SK-N-MC (cell line): Measurements from ENCODE around the gene ADCY2.
A peak's percentile ranks its signal among the peaks of the same experiment; 100 is the strongest.

Experiments
- DNase-seq: peaks from one replicate; pipeline ENCODE4 v3.0.0-alpha.2; 2011; ENCODE audit warnings: low read depth, low spot score
- H3K27ac ChIP-seq: fragments of 200-600 bp; sonication (generic); 2 replicates; pipeline ENCODE4 v1.5.1; 2016; ENCODE audit warnings: mixed run types
- H3K36me3 ChIP-seq: fragments of 200-600 bp; sonication (generic); 2 replicates; pipeline ENCODE4 v1.6.1; 2017; ENCODE audit warnings: antibody characterized with exemption, low read length, mixed read lengths; ENCODE audit not compliant: insufficient read depth
- H3K4me3 ChIP-seq: fragments of 200-600 bp; sonication (generic); 2 replicates; pipeline ENCODE4 v1.5.1; 2016
- H3K9ac ChIP-seq: fragments of 200-600 bp; sonication (generic); 2 replicates; pipeline ENCODE4 v1.8.0; 2017; ENCODE audit warnings: mixed run types, mixed read lengths; ENCODE audit not compliant: insufficient read length
- H3K9me3 ChIP-seq: fragments of 200-600 bp; sonication (generic); 2 replicates; pipeline ENCODE4 v1.6.1; 2017; ENCODE audit warnings: low read depth, mild to moderate bottlenecking, antibody characterized with exemption, low read length, moderate library complexity, mixed read lengths
- EZH2 ChIP-seq: fragments of 200-600 bp; sonication (generic); IDR thresholded peaks from one replicate; pipeline ENCODE4 v1.6.1; 2017; ENCODE audit warnings: antibody characterized with exemption
- FOXP2 ChIP-seq: optimal IDR thresholded peaks from 2 replicates; pipeline ENCODE3; 2011; ENCODE audit warnings: mild to moderate bottlenecking, moderate library complexity; ENCODE audit not compliant: insufficient read depth; ENCODE audit errors: extremely low read length, control extremely low read depth
- POLR2AphosphoS5 ChIP-seq: IDR thresholded peaks from 2 replicates; pipeline ENCODE4 v1.6.1; 2012; ENCODE audit warnings: mild to moderate bottlenecking, low read depth, low read length, borderline replicate concordance

ADCY2 gene

DNA sequence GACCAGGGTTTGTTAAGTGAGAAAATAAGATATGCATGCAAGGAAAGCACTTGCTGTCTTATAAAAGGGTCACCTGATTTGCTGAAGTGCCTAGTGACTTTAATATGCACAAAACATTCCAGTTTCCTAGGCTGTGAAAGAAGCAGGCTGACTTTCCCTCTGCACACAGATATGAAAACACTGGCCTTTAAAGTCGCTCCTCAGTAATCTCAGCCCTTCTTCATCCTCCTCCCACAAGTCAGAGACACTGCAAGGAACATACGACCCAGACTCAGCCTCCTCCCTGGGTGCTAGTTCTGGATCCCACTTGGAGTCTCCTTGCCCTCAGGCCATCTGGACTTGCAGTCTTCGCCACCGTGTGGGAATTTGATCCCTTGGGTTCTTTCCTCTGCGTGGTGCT is 288.9 kb downstream of the ADCY2 start:
- Histone ChIP-seq H3K4me3 (no peak overlapping the region), H3K36me3 (no peaks in the 10 kb centered on the region), H3K27ac (no peak overlapping the region), H3K9ac (no peak overlapping the region), H3K9me3 (no peaks in the 10 kb centered on the region)
- DNase-seq: no peak
- TF ChIP-seq POLR2AphosphoS5 (no peak), EZH2 (no peak), FOXP2 (no peak)

DNA sequence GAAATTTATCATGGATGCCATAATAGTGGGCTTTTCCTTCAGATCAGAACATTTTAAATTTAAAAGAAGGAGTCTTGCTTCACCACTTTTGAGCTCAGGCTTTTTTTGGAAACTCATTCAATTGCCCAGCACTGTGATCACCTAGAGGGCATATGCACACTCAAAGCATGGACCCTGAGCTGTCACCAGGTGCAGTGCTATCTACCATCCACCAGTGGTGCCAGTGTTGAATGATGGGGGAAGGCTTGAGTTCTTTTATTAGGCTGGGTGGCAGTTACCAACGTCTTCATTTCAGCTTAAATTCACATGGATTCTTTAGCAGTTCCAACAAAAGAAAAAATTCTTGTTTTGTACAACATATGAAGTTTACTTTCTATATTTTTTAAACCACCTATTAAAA is 290.9 kb downstream of the ADCY2 start:
- Histone ChIP-seq H3K36me3 (no peaks in the 10 kb centered on the region), H3K27ac (no peak overlapping the region), H3K4me3 (no peak overlapping the region), H3K9me3 (no peaks in the 10 kb centered on the region), H3K9ac (no peak overlapping the region)
- DNase-seq: no peak
- no peak for TF ChIP-seq FOXP2

DNA sequence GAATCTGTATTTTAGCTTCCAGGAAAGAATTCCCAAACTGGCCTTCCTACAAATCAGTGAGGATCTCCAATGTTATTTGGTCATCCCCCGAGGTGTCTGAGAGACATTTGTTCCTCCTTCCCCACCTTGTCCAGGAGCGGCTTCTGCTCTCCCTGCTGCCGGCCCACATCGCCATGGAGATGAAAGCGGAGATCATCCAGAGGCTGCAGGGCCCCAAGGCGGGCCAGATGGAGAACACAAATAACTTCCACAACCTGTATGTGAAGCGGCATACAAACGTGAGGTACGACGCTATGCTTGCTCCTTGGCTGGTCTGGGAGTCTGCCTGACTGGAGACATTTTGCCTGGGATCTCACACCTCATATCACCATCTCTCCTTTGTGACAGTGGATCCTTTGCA is 294.6 kb downstream of the ADCY2 start:
- H3K36me3 ChIP-seq: no peaks in the 10 kb centered on the region
- H3K4me3 ChIP-seq: no peak overlapping the region
- H3K9ac ChIP-seq: no peak overlapping the region
- DNase-seq: no peak
- no peaks in the 10 kb centered on the region for H3K9me3 ChIP-seq
- TF ChIP-seq EZH2: no peak
- no peak overlapping the region for H3K27ac ChIP-seq

DNA sequence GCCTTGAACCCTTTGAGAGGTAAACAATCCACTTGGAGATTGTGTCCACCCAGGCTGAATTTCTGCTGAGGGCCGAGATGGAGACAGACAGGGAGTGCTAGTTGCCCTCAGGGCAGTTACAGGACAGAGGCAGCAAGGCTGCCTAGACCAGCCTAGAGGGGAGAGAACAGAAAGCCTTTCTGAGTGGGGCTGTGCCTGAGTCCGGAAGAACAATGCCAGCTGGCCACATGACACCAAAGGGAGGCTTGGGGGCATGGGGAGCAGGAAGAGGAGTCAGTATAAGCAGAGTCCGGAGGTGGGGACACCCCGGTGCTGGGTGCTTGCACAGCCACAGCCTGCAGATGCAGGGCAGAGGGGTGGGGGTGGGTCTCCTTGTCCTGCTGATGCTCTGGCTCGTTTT is 309.3 kb downstream of the ADCY2 start:
- no peaks in the 10 kb centered on the region for H3K9me3 ChIP-seq
- no peaks in the 10 kb centered on the region for H3K36me3 ChIP-seq
- H3K27ac ChIP-seq: no peak overlapping the region
- no peak for TF ChIP-seq EZH2
- no peak for TF ChIP-seq POLR2AphosphoS5
- no peak for TF ChIP-seq FOXP2
- no peak for DNase-seq
- H3K9ac ChIP-seq: no peak overlapping the region
- H3K4me3 ChIP-seq: no peak overlapping the region

DNA sequence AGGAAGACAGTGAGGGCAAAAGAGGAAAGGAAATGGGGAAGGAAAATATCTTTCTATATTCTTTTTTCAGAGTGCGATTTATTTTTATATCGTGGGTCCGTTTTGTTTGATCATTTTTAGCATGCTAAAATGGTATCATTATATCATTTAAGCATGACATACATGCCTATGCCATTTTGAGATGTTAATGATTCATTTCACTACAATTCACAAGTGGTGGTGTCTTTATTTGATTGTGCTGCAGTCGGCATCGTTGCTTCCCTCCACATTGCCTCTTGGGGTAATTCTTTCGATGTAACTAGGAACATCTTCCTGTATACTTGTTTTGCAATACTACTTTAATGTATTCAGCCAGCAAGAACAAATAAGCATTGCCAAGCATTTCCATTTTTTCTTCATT is 309.8 kb downstream of the ADCY2 start:
- H3K9me3 ChIP-seq: no peaks in the 10 kb centered on the region
- H3K27ac ChIP-seq: no peak overlapping the region
- no peak for DNase-seq
- H3K4me3 ChIP-seq: no peak overlapping the region
- no peak overlapping the region for H3K9ac ChIP-seq
- H3K36me3 ChIP-seq: no peaks in the 10 kb centered on the region
- TF ChIP-seq EZH2: no peak
- no peak for TF ChIP-seq FOXP2
- TF ChIP-seq POLR2AphosphoS5: no peak

DNA sequence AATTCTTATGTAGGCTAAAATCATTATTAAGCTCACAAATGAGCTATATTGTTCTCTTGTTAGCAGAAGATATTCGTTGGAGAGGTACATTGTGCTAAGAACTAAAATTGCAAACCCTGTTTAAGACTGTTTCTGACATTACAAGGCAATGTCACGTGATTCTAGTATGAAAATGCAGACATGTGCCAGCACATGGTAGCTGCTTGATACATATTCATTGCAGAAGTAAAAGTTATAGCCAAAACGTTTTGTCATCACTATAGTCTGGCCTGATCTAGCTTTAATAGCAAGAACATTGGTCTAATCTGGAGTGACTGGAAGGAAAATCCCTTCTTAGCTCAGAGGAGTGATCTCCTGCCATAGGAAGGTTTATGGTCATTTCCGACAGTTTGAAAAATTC is 310.3 kb downstream of the ADCY2 start:
- TF ChIP-seq EZH2 (no peak), POLR2AphosphoS5 (no peak), FOXP2 (no peak)
- no peaks in the 10 kb centered on the region for H3K36me3 ChIP-seq
- H3K9ac ChIP-seq: no peak overlapping the region
- no peaks in the 10 kb centered on the region for H3K9me3 ChIP-seq
- no peak overlapping the region for H3K27ac ChIP-seq
- no peak overlapping the region for H3K4me3 ChIP-seq
- no peak for DNase-seq

GRCh38 chr5:7714119-7714518 is 318.2 kb downstream of the ADCY2 start:
- no peaks in the 10 kb centered on the region for H3K9me3 ChIP-seq
- TF ChIP-seq FOXP2 (no peak), EZH2 (no peak), POLR2AphosphoS5 (no peak)
- no peak overlapping the region for H3K9ac ChIP-seq
- H3K4me3 ChIP-seq: no peak overlapping the region
- DNase-seq: no peak
- H3K36me3 ChIP-seq: no peaks in the 10 kb centered on the region
- H3K27ac ChIP-seq: no peak overlapping the region

GRCh38 chr5:7714697-7715096 is 318.8 kb downstream of the ADCY2 start:
- H3K9ac ChIP-seq: no peak overlapping the region
- no peak for TF ChIP-seq POLR2AphosphoS5
- no peak for TF ChIP-seq EZH2
- no peak for TF ChIP-seq FOXP2
- H3K27ac ChIP-seq: no peak overlapping the region
- no peak overlapping the region for H3K4me3 ChIP-seq
- H3K36me3 ChIP-seq: no peaks in the 10 kb centered on the region
- DNase-seq: no peak
- H3K9me3 ChIP-seq: no peaks in the 10 kb centered on the region

- no peak for DNase-seq
These were observed 321.8 kb downstream of the ADCY2 start for GRCh38 chr5:7717691-7718090.

DNA sequence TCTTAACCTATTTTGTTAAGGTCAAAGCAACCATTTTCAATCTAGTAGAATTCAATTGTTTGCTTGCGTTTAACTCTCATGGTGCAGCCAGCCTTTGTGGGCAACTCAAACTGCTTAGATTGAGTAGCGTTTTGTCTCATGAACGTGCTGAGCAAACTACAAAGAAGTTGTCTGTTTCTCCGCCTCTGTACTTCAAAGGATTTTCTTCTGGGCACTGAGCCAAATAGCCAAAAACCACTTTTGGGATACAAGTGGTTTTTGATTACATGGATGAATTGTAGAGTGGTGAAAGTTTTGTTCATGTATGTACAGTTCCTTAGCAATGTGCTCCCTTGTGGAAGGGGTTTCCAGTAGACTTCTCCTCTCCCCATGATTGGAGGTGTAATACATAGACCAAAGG is 332.1 kb downstream of the ADCY2 start:
- Histone ChIP-seq H3K9me3 (no peaks in the 10 kb centered on the region), H3K36me3 (no peaks in the 10 kb centered on the region), H3K4me3 (no peak overlapping the region), H3K27ac (no peak overlapping the region), H3K9ac (no peak overlapping the region)
- TF ChIP-seq EZH2 (no peak), POLR2AphosphoS5 (no peak), FOXP2 (no peak)
- peak; percentile 3 for DNase-seq

More at GRCh38 chr5:7717691-7718090, 321.8 kb downstream of the ADCY2 start:
- H3K9me3 ChIP-seq: no peaks in the 10 kb centered on the region
- H3K4me3 ChIP-seq: no peak overlapping the region
- TF ChIP-seq POLR2AphosphoS5 (no peak), EZH2 (no peak), FOXP2 (no peak)
- H3K9ac ChIP-seq: no peak overlapping the region
- H3K36me3 ChIP-seq: no peaks in the 10 kb centered on the region
- no peak overlapping the region for H3K27ac ChIP-seq
